OCI-LY1 (cell line): ENCODE results near the gene RND2.
"Not testable (repeated sequence)": the region's sequence is repeated elsewhere in the genome, so short reads cannot be mapped to it uniquely, and the experiment has no call there.

Experiments
- H2AFZ ChIP-seq: fragments of 200-600 bp; sonication (generic), shearing (Covaris generic); 2 replicates; pipeline ENCODE4 v1.6.0; 2014; ENCODE audit warnings: antibody characterized with exemption, mild to moderate bottlenecking, low read length
- H3F3A ChIP-seq: fragments of 200-600 bp; sonication (generic), shearing (Covaris generic); 2 replicates; pipeline ENCODE4 v1.6.0; 2014; ENCODE audit warnings: mild to moderate bottlenecking, antibody characterized with exemption, low read length, moderate library complexity; ENCODE audit not compliant: insufficient read depth
- H3K27ac ChIP-seq: fragments of 200-600 bp; sonication (generic); 2 replicates; pipeline ENCODE4 v1.5.1; 2014; ENCODE audit warnings: low read length, mixed run types, mild to moderate bottlenecking, low read depth; ENCODE audit not compliant: poor library complexity, severe bottlenecking
- H3K27me3 ChIP-seq: fragments of 200-600 bp; sonication (generic); 2 replicates; pipeline ENCODE4 v1.6.0; 2014; ENCODE audit warnings: antibody characterized with exemption, mild to moderate bottlenecking, low read length, moderate library complexity; ENCODE audit not compliant: insufficient read depth
- H3K36me3 ChIP-seq: fragments of 200-600 bp; sonication (generic); 2 replicates; pipeline ENCODE4 v1.6.1; 2014; ENCODE audit warnings: mild to moderate bottlenecking, antibody characterized with exemption, low read length, moderate library complexity, mixed read lengths; ENCODE audit not compliant: insufficient read depth
- H3K4me1 ChIP-seq: fragments of 200-600 bp; sonication (generic); 2 replicates; pipeline ENCODE4 v1.5.1; 2014; ENCODE audit warnings: mild to moderate bottlenecking, low read length, moderate library complexity; ENCODE audit not compliant: insufficient read depth, severe bottlenecking
- H3K4me2 ChIP-seq: fragments of 200-600 bp; sonication (generic), shearing (Covaris generic); 2 replicates; pipeline ENCODE4 v1.6.1; 2014; ENCODE audit warnings: low read length
- H3K4me3 ChIP-seq: fragments of 200-600 bp; sonication (generic); 2 replicates; pipeline ENCODE4 v1.5.1; 2014; ENCODE audit warnings: low read length, low read depth, mild to moderate bottlenecking, mixed read lengths; ENCODE audit not compliant: poor library complexity, severe bottlenecking
- H3K79me2 ChIP-seq: fragments of 200-600 bp; shearing (Covaris generic); 2 replicates; pipeline ENCODE4 v1.6.1; 2016; ENCODE audit warnings: mixed run types, low read length, mixed read lengths; ENCODE audit not compliant: insufficient read depth
- H3K9ac ChIP-seq: fragments of 200-600 bp; sonication (generic), shearing (Covaris generic); 2 replicates; pipeline ENCODE4 v1.6.1; 2014; ENCODE audit warnings: mild to moderate bottlenecking, low read length, mixed read lengths
- H3K9me2 ChIP-seq: fragments of 200-600 bp; sonication (generic), shearing (Covaris generic); 2 replicates; pipeline ENCODE4 v1.6.1; 2014; ENCODE audit warnings: low read depth, mild to moderate bottlenecking, low read length, mixed read lengths
- H3K9me3 ChIP-seq: fragments of 200-600 bp; shearing (Covaris generic); 2 replicates; pipeline ENCODE4 v1.6.1; 2014; ENCODE audit warnings: low read length, mixed read lengths
- H4K20me1 ChIP-seq: fragments of 200-600 bp; sonication (generic), shearing (Covaris generic); 2 replicates; pipeline ENCODE4 v1.6.0; 2016; ENCODE audit warnings: mild to moderate bottlenecking, low read length; ENCODE audit not compliant: insufficient read depth
- EZH2 ChIP-seq: fragments of 200-600 bp; sonication (generic), shearing (Covaris generic); IDR thresholded peaks from 2 replicates; pipeline ENCODE4 v1.8.0; 2017; ENCODE audit warnings: borderline replicate concordance, mixed run types, mild to moderate bottlenecking, antibody characterized with exemption, low read length, moderate library complexity, mixed read lengths
- TF ChIP-seq, protein P1 (sequence below): fragments of 200-600 bp; sonication (generic), shearing (Covaris generic); IDR thresholded peaks from 2 replicates; pipeline ENCODE4 v1.5.1; 2017; ENCODE audit warnings: mild to moderate bottlenecking, antibody characterized with exemption, low read length, moderate library complexity, mixed read lengths

The RND2 gene, protein sequence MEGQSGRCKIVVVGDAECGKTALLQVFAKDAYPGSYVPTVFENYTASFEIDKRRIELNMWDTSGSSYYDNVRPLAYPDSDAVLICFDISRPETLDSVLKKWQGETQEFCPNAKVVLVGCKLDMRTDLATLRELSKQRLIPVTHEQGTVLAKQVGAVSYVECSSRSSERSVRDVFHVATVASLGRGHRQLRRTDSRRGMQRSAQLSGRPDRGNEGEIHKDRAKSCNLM

DNA sequence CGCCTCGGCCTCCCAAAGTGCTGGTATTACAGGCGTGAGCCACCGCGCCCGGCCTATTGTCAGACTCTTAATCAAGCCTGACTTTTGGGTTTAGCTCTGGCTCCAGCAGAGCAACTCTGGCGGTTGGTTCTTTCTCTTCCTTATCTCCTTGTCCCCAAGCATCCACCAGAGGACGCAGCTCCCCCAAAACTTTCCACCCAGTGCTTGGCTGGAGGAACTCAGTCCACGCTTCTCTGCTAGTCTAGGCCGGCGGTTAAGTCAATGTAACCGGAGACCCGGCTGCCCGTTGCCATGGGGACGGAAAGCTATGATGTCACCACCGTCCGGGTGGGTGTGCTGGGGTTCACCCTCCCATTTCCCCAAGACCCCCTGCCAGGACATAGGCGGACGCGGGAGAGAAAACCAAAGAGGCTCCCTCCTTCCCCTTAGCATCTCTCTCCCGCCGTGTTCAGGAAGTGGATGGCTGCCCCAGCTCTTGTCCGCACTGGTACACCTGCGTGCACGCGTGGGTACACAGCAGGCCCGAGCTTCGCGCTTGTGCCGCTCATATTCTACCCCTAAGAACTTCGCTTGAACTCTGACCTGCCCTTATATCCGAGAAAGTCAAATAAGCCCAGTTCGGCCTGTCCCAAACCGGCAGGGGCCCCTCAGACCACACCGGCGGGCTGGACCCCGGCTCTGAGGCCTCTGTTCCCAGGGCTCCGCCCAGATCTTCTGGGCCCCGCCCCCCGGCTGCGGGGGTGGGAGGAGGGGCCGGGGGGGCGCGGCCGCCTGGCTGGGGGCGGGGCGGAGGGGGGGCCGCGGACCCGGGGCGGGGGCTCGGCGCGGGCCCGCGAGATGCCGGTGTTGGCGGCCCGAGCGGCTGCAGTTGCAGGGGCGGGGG is at the start of gene RND2:
TSS of gene RND2 (plus strand) at position 825 of the 883 bp plus-strand sequence. CDS start 117 bp downstream, outside the sequence.
- H3K27me3 ChIP-seq, result no peaks in the 10 kb centered on the region
- H3K4me3 ChIP-seq, result peak within 1 kb of the TSS; percentile 63
- peak within 1 kb of the TSS; percentile 27; the same call in 1 of the 2 replicates for H3K9ac ChIP-seq
- no peak within 1 kb of the TSS for H2AFZ ChIP-seq
- H3K9me3 ChIP-seq, result no peaks in the 10 kb centered on the region
- no peak within 1 kb of the TSS for H3K27ac ChIP-seq
- H3F3A ChIP-seq, result no peaks in the 10 kb centered on the region
- peak within 1 kb of the TSS; percentile 77 for H3K4me2 ChIP-seq
- peaks cover 15% of the 10 kb centered on the region for H3K4me1 ChIP-seq
- no peaks in the 10 kb centered on the region for H3K9me2 ChIP-seq
- no peaks in the 10 kb centered on the region for H4K20me1 ChIP-seq
- TF ChIP-seq EZH2, result no peak
- TF ChIP-seq, protein P1, sequence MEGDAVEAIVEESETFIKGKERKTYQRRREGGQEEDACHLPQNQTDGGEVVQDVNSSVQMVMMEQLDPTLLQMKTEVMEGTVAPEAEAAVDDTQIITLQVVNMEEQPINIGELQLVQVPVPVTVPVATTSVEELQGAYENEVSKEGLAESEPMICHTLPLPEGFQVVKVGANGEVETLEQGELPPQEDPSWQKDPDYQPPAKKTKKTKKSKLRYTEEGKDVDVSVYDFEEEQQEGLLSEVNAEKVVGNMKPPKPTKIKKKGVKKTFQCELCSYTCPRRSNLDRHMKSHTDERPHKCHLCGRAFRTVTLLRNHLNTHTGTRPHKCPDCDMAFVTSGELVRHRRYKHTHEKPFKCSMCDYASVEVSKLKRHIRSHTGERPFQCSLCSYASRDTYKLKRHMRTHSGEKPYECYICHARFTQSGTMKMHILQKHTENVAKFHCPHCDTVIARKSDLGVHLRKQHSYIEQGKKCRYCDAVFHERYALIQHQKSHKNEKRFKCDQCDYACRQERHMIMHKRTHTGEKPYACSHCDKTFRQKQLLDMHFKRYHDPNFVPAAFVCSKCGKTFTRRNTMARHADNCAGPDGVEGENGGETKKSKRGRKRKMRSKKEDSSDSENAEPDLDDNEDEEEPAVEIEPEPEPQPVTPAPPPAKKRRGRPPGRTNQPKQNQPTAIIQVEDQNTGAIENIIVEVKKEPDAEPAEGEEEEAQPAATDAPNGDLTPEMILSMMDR, result peak; percentile 70
- no peaks in the 10 kb centered on the region for H3K36me3 ChIP-seq
- no peaks in the 10 kb centered on the region for H3K79me2 ChIP-seq

DNA sequence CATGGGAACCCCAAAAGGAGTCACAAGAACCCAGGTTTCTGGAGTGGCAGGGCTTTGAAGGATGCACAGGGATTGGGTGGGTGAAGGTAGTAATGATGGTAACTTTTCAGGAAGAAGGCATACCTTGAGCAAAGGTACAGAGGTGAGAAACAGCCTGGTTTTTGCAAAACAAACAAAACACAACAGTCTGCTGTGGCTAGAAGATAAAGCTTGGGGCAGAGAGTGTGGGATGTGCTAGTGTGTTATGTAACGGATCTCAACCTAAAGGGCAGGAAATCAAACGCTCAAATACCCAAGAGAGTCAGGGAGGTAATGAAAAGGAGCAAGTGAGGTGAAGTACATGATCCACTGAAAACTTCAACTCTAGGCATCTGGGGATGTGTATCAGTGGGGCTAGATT is 49.8 kb upstream of the RND2 start:
- H3K4me3 ChIP-seq, result no peak overlapping the region
- H3K4me2 ChIP-seq, result no peak overlapping the region
- TF ChIP-seq, protein P1, result no peak
- TF ChIP-seq EZH2, result no peak
- H3K27me3 ChIP-seq, result no peaks in the 10 kb centered on the region
- H3K36me3 ChIP-seq, result no peaks in the 10 kb centered on the region
- H3F3A ChIP-seq, result no peaks in the 10 kb centered on the region
- peaks cover 9% of the 10 kb centered on the region for H3K4me1 ChIP-seq
- H3K9me3 ChIP-seq, result no peaks in the 10 kb centered on the region
- H3K27ac ChIP-seq, result no peak overlapping the region
- no peak overlapping the region for H2AFZ ChIP-seq
- no peak overlapping the region for H3K9ac ChIP-seq
- no peaks in the 10 kb centered on the region for H4K20me1 ChIP-seq
- H3K9me2 ChIP-seq, result no peaks in the 10 kb centered on the region
- no peaks in the 10 kb centered on the region for H3K79me2 ChIP-seq

DNA sequence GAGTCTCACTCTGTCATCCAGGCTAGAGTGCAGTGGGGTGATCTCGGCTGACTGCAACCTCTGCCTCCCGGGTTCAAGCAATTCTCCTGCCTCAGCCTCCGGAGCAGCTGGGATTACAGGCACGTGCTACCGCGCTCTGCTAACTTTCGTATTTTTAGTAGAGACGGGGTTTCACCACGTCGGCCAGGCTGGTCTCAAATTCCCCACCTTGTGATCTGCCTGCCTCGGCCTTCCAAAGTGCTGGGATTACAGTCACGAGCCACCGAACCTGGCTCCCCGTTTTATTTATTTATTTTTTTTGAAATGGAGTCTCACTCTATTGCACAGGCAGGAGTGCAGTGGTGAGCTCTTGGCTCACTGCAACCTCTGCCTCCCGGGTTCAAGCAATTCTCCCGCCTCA is 49.3 kb upstream of the RND2 start:
- not testable (repeated sequence) for H2AFZ ChIP-seq, H3K27ac ChIP-seq, H3K79me2 ChIP-seq, H3K9ac ChIP-seq, H3F3A ChIP-seq, H3K4me1 ChIP-seq, H3K27me3 ChIP-seq, H3K9me3 ChIP-seq, H3K4me3 ChIP-seq, H3K36me3 ChIP-seq, H3K9me2 ChIP-seq, H3K4me2 ChIP-seq, H4K20me1 ChIP-seq
